Bronchial epithelial cell (primary cell): ENCODE measurements around the gene RAD9A. TPM values are rescaled to one million over a fixed set of nuclear protein-coding genes. Genes with fewer than 3 reads are reported as not detected.

Experiments used
- DNase-seq: peaks from one replicate; pipeline ENCODE4 v3.0.0-alpha.2; 2010; ENCODE audit warnings: low read depth
- FAIRE-seq: peaks from 2 replicates; lab custom pipeline; 2011; peaks lifted over from hg19 to GRCh38; lab: Jason Lieb, UNC
- H3K27me3 ChIP-seq: 2 replicates; pipeline ENCODE4 v1.5.1; 2011; ENCODE audit warnings: low read length; ENCODE audit not compliant: control insufficient read depth, insufficient read depth
- H3K36me3 ChIP-seq: 2 replicates; pipeline ENCODE4 v1.5.1; 2011; ENCODE audit warnings: low read length; ENCODE audit not compliant: control insufficient read depth, insufficient read depth
- H3K4me3 ChIP-seq: 2 replicates; pipeline ENCODE4 v1.5.1; 2011; ENCODE audit warnings: mild to moderate bottlenecking, low read depth, low read length, control low read depth
- total RNA-seq: library from RNA; depleted of rRNA; stranded (reverse); fragments of >200 nt; gene quantifications from 2 replicates; pipeline ENCODE4 v1.2.1, GENCODE V29; 2014
- TF ChIP-seq, protein P1 (sequence below): IDR thresholded peaks from 2 replicates; pipeline ENCODE4 v1.5.1; 2011; ENCODE audit warnings: mild to moderate bottlenecking, moderate library complexity, low read length, control low read depth, inconsistent platforms; ENCODE audit not compliant: insufficient read depth, severe bottlenecking

RAD9A gene
- total RNA-seq, 1 donor from 2014 or later = 8.7 TPM

DNA sequence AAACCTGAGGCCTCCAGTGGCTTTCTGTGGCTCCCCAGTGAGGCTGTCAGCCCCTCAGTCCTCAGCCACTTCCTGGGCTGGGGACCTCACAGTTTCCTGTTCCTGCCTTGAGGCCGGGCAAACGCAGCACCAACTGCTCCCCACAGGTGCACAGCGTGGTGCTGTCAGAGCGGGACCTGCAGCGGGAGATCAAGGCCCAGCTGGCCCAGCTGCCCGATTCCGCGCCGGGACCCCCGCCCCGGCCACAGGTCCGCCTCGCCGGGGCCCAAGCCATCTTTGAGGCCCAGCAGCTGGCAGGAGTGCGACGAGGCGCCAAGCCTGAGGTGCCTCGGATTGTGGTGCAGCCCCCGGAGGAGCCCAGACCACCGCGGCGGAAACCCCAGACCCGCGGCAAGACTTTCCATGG, 17.5 kb downstream of the RAD9A start:
- Histone ChIP-seq H3K27me3 (peaks cover 10% of the 10 kb centered on the region), H3K36me3 (no peaks in the 10 kb centered on the region), H3K4me3 (no peak overlapping the region)
- FAIRE-seq (no peak), DNase-seq (no peak)
- TF ChIP-seq, protein P1, sequence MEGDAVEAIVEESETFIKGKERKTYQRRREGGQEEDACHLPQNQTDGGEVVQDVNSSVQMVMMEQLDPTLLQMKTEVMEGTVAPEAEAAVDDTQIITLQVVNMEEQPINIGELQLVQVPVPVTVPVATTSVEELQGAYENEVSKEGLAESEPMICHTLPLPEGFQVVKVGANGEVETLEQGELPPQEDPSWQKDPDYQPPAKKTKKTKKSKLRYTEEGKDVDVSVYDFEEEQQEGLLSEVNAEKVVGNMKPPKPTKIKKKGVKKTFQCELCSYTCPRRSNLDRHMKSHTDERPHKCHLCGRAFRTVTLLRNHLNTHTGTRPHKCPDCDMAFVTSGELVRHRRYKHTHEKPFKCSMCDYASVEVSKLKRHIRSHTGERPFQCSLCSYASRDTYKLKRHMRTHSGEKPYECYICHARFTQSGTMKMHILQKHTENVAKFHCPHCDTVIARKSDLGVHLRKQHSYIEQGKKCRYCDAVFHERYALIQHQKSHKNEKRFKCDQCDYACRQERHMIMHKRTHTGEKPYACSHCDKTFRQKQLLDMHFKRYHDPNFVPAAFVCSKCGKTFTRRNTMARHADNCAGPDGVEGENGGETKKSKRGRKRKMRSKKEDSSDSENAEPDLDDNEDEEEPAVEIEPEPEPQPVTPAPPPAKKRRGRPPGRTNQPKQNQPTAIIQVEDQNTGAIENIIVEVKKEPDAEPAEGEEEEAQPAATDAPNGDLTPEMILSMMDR = no peak

DNA sequence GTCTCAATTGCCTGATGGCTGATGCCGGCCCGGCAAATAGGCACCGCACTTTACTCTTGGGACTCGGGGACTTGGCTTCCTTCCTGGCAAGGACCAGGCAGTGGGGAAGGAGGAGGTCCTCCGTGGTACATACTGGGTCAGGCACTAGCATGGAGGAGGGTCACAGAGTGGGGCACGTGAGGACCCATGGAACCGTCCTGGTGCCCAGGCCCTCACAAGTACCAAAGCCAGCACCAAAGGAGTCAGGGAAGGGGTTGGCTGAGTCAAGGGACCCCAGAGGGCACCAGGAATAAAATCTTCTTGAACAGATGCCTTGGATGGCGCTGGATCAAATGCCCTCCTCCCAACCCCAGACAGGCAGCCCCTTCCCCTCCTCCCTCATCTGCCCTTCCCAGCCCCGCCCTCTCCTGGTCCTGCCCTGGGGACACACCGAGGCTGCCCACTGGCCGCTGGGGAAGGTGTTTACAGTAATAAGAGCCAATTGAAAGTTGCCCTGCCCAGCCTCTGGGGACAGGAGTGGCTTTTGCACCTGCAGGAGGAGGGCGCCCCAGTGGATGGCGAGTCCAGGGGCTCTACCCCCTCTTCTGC, 18.1 kb downstream of the RAD9A start:
- FAIRE-seq (no peak), DNase-seq (no peak)
- H3K27me3 ChIP-seq = peaks cover 10% of the 10 kb centered on the region
- no peak overlapping the region for H3K4me3 ChIP-seq
- no peaks in the 10 kb centered on the region for H3K36me3 ChIP-seq
- TF ChIP-seq, protein P1 = no peak

DNA sequence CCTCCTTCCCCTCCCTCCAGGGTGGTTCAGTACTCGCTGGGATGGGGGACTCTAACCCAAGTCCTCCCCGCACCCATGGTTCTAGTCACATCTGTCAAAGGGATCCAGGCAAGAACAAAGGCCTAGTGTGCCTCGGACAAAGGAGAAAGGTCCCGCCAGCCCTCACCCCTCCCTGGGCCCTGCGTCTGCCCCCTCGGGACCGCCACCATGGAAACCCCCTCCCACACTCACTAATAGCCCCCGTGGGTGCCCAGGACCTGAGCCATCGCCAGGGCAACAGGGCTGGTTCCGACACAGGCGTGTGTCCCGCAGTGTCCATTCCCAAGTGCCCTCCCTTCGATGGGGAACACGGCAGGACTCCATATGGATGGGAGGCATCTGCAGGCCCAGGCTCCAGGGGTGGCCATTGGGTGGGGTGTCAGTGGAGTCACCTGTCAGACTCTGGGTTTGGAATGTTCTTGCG, 18.6 kb downstream of the RAD9A start:
- TF ChIP-seq, protein P1 = no peak
- peaks cover 10% of the 10 kb centered on the region for H3K27me3 ChIP-seq
- FAIRE-seq = peak; percentile 81
- H3K36me3 ChIP-seq = no peaks in the 10 kb centered on the region
- DNase-seq = no peak
- no peak overlapping the region for H3K4me3 ChIP-seq

DNA sequence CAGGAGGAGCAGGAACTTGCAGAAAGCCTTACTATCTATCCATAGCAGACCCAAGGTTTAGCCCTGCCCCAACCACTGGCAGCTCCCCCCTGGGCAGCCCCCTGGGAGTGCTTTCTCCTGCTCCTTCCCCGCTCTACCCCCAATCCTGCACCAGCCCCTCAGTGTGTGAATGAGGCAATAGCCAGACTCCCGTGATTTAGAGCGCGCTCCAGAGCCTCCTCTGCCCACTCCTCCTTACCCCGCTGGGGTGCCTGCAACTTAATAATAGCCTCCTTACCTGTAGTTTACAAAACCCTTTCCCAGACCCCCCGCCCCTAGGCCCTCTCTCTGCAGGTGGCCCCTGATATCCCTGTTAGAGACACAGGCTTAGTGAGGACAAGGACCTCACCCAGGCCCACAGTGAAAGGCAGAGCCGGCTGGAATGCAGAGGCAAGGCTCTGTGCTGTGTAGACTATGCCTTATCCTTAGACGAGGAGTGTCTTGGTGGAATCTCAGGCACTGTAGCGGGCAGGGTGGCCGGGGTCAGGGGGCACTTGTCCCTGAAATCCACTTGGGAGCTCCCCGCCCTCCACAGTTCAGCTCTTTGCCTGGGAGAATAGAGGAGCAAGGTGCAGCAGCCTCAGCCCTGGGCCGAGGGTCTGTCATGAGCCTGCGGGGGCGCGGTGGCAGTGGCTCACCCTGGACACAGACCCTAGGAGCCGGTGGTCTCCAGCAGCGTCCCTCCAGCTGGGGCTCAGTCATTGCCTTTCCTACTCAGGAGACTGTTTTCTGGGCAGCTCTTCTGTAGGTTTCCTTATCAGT, 19.4 kb downstream of the RAD9A start:
- no peak for FAIRE-seq
- DNase-seq = no peak
- Histone ChIP-seq H3K27me3 (peaks cover 10% of the 10 kb centered on the region), H3K36me3 (no peaks in the 10 kb centered on the region), H3K4me3 (no peak overlapping the region)
- TF ChIP-seq, protein P1 = no peak

DNA sequence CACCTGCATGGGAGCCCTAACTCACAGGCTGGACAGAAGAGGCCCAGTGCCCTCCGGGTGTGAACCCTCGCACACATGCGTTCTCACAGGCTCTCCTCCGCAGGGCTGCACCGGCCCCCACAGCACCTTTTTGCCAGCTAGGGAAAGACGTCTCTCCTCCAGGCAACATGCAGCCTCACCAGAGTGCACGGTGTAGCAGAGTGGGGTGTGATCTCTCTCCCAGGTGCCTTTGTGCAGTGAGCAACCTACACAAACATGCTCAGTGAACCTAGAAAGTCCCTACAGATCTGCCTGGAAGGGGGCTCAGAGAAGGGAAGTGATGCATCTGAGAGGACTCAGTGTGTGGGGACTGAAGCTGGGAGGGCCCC, 20.0 kb downstream of the RAD9A start:
- DNase-seq (no peak), FAIRE-seq (no peak)
- H3K36me3 ChIP-seq = no peaks in the 10 kb centered on the region
- TF ChIP-seq, protein P1 = no peak
- H3K27me3 ChIP-seq = peaks cover 10% of the 10 kb centered on the region
- no peak overlapping the region for H3K4me3 ChIP-seq
